WTC11 (cell line): Measurements from ENCODE around the gene ALG6. TPM values are rescaled to one million over a fixed set of nuclear protein-coding genes. Genes with fewer than 3 reads are reported as not detected.

Experiments used
- ATAC-seq: fragments of 200-7000 bp; cut with Tn5 transposase; 2 replicates; pipeline ENCODE4 v1.10.0; 2021; ENCODE audit warnings: mild to moderate bottlenecking, moderate library complexity
- CTCF ChIA-PET: fragments of 300-600 bp; sonication (Branson Sonifier 250); formaldehyde crosslinking; loops from one replicate; lab custom pipeline; 2021; ENCODE audit warnings: antibody characterized with exemption; lab: Charles Lee
- POLR2A ChIA-PET: fragments of 350-600 bp; sonication (Branson Sonifier 250); formaldehyde crosslinking; loops from one replicate; lab custom pipeline; 2021; ENCODE audit warnings: antibody characterized with exemption; lab: Charles Lee
- DNase-seq: peaks from one replicate; pipeline ENCODE4 v3.0.0; 2021; ENCODE audit warnings: low spot score
- H3K27ac Mint-ChIP-seq: 2 replicates; pipeline ENCODE4 v1.8.0; 2021; ENCODE audit warnings: mixed read lengths
- H3K27me3 Mint-ChIP-seq: 2 replicates; pipeline ENCODE4 v1.8.0; 2021; ENCODE audit warnings: low read depth, mild to moderate bottlenecking, moderate library complexity, mixed read lengths
- H3K36me3 Mint-ChIP-seq: 2 replicates; pipeline ENCODE4 v1.8.0; 2021; ENCODE audit warnings: mixed read lengths
- H3K4me1 Mint-ChIP-seq: 2 replicates; pipeline ENCODE4 v1.8.0; 2022; ENCODE audit warnings: mixed read lengths
- H3K4me3 Mint-ChIP-seq: 2 replicates; pipeline ENCODE4 v1.8.0; 2021; ENCODE audit warnings: mild to moderate bottlenecking, moderate library complexity, mixed read lengths
- H3K9me3 Mint-ChIP-seq: 2 replicates; pipeline ENCODE4 v1.8.0; 2021; ENCODE audit warnings: mixed read lengths
- ATF3 ChIP-seq: sonication (generic); formaldehyde crosslinking; conservative IDR thresholded peaks from 2 replicates; pipeline ENCODE4 v1.8.1; 2022; ENCODE audit warnings: mild to moderate bottlenecking, missing genetic modification reagents
- ELF4 ChIP-seq: sonication (generic); formaldehyde crosslinking; IDR thresholded peaks from 2 replicates; pipeline ENCODE4 v1.8.1; 2022; ENCODE audit warnings: low read depth, mild to moderate bottlenecking, moderate library complexity, missing genetic modification reagents
- ETV6 ChIP-seq: sonication (generic); formaldehyde crosslinking; IDR thresholded peaks from 2 replicates; pipeline ENCODE4 v1.8.1; 2022; ENCODE audit warnings: mild to moderate bottlenecking, missing genetic modification reagents
- FOXK1 ChIP-seq: sonication (generic); formaldehyde crosslinking; IDR thresholded peaks from 2 replicates; pipeline ENCODE4 v1.8.0; 2022; ENCODE audit warnings: mild to moderate bottlenecking, moderate library complexity, missing genetic modification reagents
- GABPB1 ChIP-seq: sonication (generic); formaldehyde crosslinking; IDR thresholded peaks from 2 replicates; pipeline ENCODE4 v1.8.1; 2023; ENCODE audit warnings: mild to moderate bottlenecking, missing genetic modification reagents
- GTF2I ChIP-seq: fragments of 250-450 bp; sonication (Bioruptor Pico); conservative IDR thresholded peaks from 2 replicates; pipeline ENCODE4 v1.4.0; 2021; ENCODE audit warnings: mild to moderate bottlenecking
- HMGA2 ChIP-seq: fragments of 250-450 bp; sonication (Bioruptor Pico); IDR thresholded peaks from 2 replicates; pipeline ENCODE4 v1.4.0; 2021; ENCODE audit warnings: mild to moderate bottlenecking, moderate library complexity
- HMGXB4 ChIP-seq: sonication (generic); formaldehyde crosslinking; IDR thresholded peaks from 2 replicates; pipeline ENCODE4 v1.8.1; 2023; ENCODE audit warnings: mild to moderate bottlenecking, moderate library complexity, missing genetic modification reagents
- KAT7 ChIP-seq: sonication (generic); formaldehyde crosslinking; IDR thresholded peaks from 2 replicates; pipeline ENCODE4 v1.8.1; 2023; ENCODE audit warnings: missing genetic modification reagents, mild to moderate bottlenecking, borderline replicate concordance
- MXD4 ChIP-seq: fragments of 250-450 bp; sonication (Bioruptor Pico); IDR thresholded peaks from 2 replicates; pipeline ENCODE4 v1.8.0; 2021; ENCODE audit warnings: mild to moderate bottlenecking, moderate library complexity, borderline replicate concordance
- NR1H2 ChIP-seq: sonication (generic); formaldehyde crosslinking; IDR thresholded peaks from 2 replicates; pipeline ENCODE4 v1.9.0; 2021; ENCODE audit warnings: mild to moderate bottlenecking, moderate library complexity, missing genetic modification reagents
- NR2C2 ChIP-seq: sonication (generic); formaldehyde crosslinking; IDR thresholded peaks from 2 replicates; pipeline ENCODE4 v1.8.0; 2022; ENCODE audit warnings: mild to moderate bottlenecking, missing genetic modification reagents
- OVOL2 ChIP-seq: fragments of 250-450 bp; sonication (Bioruptor Pico); IDR thresholded peaks from 2 replicates; pipeline ENCODE4 v1.9.0; 2021; ENCODE audit warnings: mild to moderate bottlenecking, borderline replicate concordance
- PRRX2 ChIP-seq: fragments of 250-450 bp; sonication (Bioruptor Pico); IDR thresholded peaks from 2 replicates; pipeline ENCODE4 v1.8.0; 2021; ENCODE audit warnings: mild to moderate bottlenecking
- RORB ChIP-seq: fragments of 250-450 bp; sonication (Bioruptor Pico); IDR thresholded peaks from 2 replicates; pipeline ENCODE4 v1.9.0; 2021; ENCODE audit warnings: mild to moderate bottlenecking
- STAT6 ChIP-seq: sonication (generic); formaldehyde crosslinking; conservative IDR thresholded peaks from 2 replicates; pipeline ENCODE4 v1.8.1; 2023; ENCODE audit warnings: mild to moderate bottlenecking, low read depth, missing genetic modification reagents, moderate library complexity
- TEAD1 ChIP-seq: sonication (generic); formaldehyde crosslinking; IDR thresholded peaks from 2 replicates; pipeline ENCODE4 v1.8.0; 2022; ENCODE audit warnings: mild to moderate bottlenecking, missing genetic modification reagents
- TEAD4 ChIP-seq: sonication (generic); formaldehyde crosslinking; IDR thresholded peaks from 2 replicates; pipeline ENCODE4 v1.8.0; 2022; ENCODE audit warnings: mild to moderate bottlenecking, missing genetic modification reagents
- TP53 ChIP-seq: sonication (generic); formaldehyde crosslinking; IDR thresholded peaks from 2 replicates; pipeline ENCODE4 v1.8.1; 2023; ENCODE audit warnings: mild to moderate bottlenecking, missing genetic modification reagents
- ZNF263 ChIP-seq: sonication (generic); formaldehyde crosslinking; IDR thresholded peaks from 2 replicates; pipeline ENCODE4 v1.8.1; 2022; ENCODE audit warnings: low read depth, mild to moderate bottlenecking, moderate library complexity, missing genetic modification reagents
- ZNF416 ChIP-seq: fragments of 250-450 bp; sonication (Bioruptor Pico); IDR thresholded peaks from 2 replicates; pipeline ENCODE4 v1.9.0; 2021; ENCODE audit warnings: mild to moderate bottlenecking, inconsistent platforms
- ZNF532 ChIP-seq: fragments of 250-450 bp; sonication (Bioruptor Pico); IDR thresholded peaks from 2 replicates; pipeline ENCODE4 v1.9.0; 2021; ENCODE audit warnings: mild to moderate bottlenecking, borderline replicate concordance
- total RNA-seq: library from RNA; stranded (reverse); gene quantifications from 3 replicates; pipeline ENCODE4 v1.2.3, GENCODE V29; 2021

The ALG6 gene
- total RNA-seq, 1 experiment from 2014 or later, result 17.6 TPM

- Mint-ChIP-seq H3K36me3 (peaks cover 23% of the 10 kb centered on the region), H3K27me3 (no peaks in the 10 kb centered on the region), H3K27ac (no peak overlapping the region), H3K4me1 (no peaks in the 10 kb centered on the region), H3K9me3 (peaks cover 22% of the 10 kb centered on the region), H3K4me3 (no peak overlapping the region)
- DNase-seq, result no peak
- no peak for ATAC-seq
- TF ChIP-seq FOXK1 (CRISPR knock-in tag), result no peak
- peak; percentile 77 for TF ChIP-seq GTF2I
- POLR2A ChIA-PET, result no interaction called here
- CTCF ChIA-PET, result no interaction called here
Measured at GRCh38 chr1:63461661-63462230, 94.3 kb downstream of the ALG6 start.

- Mint-ChIP-seq H3K27me3 (no peaks in the 10 kb centered on the region), H3K9me3 (peaks cover 22% of the 10 kb centered on the region), H3K36me3 (peaks cover 21% of the 10 kb centered on the region), H3K4me3 (no peak overlapping the region), H3K4me1 (no peaks in the 10 kb centered on the region), H3K27ac (no peak overlapping the region)
- POLR2A ChIA-PET, result no interaction called here
- TF ChIP-seq ZNF263 (CRISPR knock-in tag) (no peak), KAT7 (CRISPR knock-in tag) (no peak), PRRX2 (CRISPR knock-in tag) (no peak), ELF4 (CRISPR knock-in tag) (no peak), TEAD4 (CRISPR knock-in tag) (no peak), NR1H2 (no peak), TEAD1 (CRISPR knock-in tag) (no peak), STAT6 (CRISPR knock-in tag) (no peak), RORB (no peak)
- ATAC-seq (no peak), DNase-seq (no peak)
- CTCF ChIA-PET, result no interaction called here
Measured at GRCh38 chr1:63463248-63463647, 95.8 kb downstream of the ALG6 start.

- Mint-ChIP-seq H3K27me3 (no peaks in the 10 kb centered on the region), H3K27ac (no peak overlapping the region), H3K4me3 (no peak overlapping the region), H3K4me1 (no peaks in the 10 kb centered on the region), H3K9me3 (peaks cover 39% of the 10 kb centered on the region), H3K36me3 (peaks cover 39% of the 10 kb centered on the region)
- ChIA-PET CTCF (interaction anchor here (1.3 to 1.4 kb wide), 2 partner anchors 57 to 72 kb away, joined by 3 to 8 read pairs; partner anchors contain the start of genes EFCAB7 and ITGB3BP), POLR2A (no interaction called here)
- DNase-seq (no peak), ATAC-seq (no peak)
- TF ChIP-seq ELF4 (CRISPR knock-in tag), result no peak
- TF ChIP-seq MXD4, result no peak
- TF ChIP-seq KAT7 (CRISPR knock-in tag), result no peak
- TF ChIP-seq ZNF416 (CRISPR knock-in tag), result no peak
- TF ChIP-seq TP53, result no peak
- TF ChIP-seq TEAD4 (CRISPR knock-in tag), result no peak
- TF ChIP-seq GABPB1 (CRISPR knock-in tag), result no peak
- TF ChIP-seq ZNF532 (CRISPR knock-in tag), result no peak
- no peak for TF ChIP-seq HMGXB4 (CRISPR knock-in tag)
- no peak for TF ChIP-seq HMGA2 (CRISPR knock-in tag)
- TF ChIP-seq NR2C2, result no peak
- no peak for TF ChIP-seq OVOL2
- no peak for TF ChIP-seq STAT6 (CRISPR knock-in tag)
- no peak for TF ChIP-seq ETV6 (CRISPR knock-in tag)
- no peak for TF ChIP-seq ATF3 (CRISPR knock-in tag)
Measured at GRCh38 chr1:63466181-63466580, 98.8 kb downstream of the ALG6 start.
